H54 (cell line): ENCODE measurements around the gene EEFSEC.

ENCODE experiments used
- DNase-seq: peaks from one replicate; pipeline ENCODE4 v3.0.0; 2011; ENCODE audit warnings: low spot score, mixed read lengths; ENCODE audit not compliant: insufficient read length
- FAIRE-seq: peaks from 3 replicates; lab custom pipeline; 2011; peaks lifted over from hg19 to GRCh38; lab: Jason Lieb, UNC
- POLR2A ChIP-seq: IDR thresholded peaks from 2 replicates; pipeline ENCODE4 v1.6.1; 2011; ENCODE audit warnings: low read depth, mild to moderate bottlenecking, low read length

Gene EEFSEC

DNA sequence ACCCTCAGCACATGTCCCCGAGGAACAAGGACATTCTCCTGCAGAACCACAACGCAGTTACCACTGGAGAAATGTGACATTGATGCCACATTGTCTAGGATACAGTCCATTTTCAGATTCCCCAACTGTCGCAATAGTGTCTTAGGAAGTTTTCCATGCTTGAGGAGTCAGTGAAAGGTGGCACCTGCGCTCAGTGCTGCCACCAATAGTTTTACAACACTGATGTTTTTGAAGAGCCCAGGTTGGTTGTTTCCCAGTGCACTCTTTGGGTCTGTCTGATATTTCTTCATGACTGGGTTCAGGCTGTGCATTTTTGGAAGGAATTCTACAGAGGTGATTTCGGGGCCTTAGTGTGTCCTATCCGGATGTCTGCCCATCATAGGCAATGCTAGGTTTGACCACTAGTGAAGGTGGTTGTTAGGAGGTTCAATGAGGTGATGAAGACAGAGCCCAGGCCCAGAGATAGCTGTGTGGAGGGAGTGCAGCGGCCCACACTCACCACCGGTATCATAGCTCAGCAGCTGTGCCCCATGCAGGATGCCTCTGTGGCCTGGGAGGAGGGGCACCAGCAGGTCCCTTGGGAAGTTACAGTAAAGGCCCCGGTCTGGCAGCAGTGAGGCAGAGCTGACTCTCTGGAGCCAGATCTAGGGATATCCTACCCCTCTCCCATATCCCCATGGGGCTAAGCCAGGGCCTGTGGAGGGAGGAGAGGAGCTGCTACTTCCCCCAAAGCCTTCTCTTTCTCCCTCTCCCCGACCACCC, 216.8 kb downstream of the EEFSEC start:
- FAIRE-seq (no peak), DNase-seq (no peak)
- TF ChIP-seq POLR2A, result no peak

DNA sequence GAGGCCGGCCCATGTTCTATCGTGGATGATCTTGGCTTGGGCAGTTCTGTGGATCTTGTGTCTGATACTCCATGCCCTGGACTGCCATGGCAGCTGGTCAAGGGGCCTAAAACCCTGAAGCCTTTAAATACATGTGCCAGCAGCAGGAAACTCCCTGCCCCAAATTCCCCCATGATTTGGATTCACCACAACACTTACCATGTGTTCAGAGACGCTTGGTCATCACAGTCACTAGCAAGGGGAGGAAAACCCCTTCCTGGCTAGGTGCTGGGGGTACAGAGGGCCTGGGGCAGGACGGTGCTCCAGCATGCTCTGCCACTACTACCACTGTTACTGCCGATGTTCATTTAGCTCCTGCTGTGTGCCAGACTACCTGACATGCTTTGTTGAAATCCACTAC, 219.0 kb downstream of the EEFSEC start:
- no peak for FAIRE-seq
- DNase-seq, result no peak

DNA sequence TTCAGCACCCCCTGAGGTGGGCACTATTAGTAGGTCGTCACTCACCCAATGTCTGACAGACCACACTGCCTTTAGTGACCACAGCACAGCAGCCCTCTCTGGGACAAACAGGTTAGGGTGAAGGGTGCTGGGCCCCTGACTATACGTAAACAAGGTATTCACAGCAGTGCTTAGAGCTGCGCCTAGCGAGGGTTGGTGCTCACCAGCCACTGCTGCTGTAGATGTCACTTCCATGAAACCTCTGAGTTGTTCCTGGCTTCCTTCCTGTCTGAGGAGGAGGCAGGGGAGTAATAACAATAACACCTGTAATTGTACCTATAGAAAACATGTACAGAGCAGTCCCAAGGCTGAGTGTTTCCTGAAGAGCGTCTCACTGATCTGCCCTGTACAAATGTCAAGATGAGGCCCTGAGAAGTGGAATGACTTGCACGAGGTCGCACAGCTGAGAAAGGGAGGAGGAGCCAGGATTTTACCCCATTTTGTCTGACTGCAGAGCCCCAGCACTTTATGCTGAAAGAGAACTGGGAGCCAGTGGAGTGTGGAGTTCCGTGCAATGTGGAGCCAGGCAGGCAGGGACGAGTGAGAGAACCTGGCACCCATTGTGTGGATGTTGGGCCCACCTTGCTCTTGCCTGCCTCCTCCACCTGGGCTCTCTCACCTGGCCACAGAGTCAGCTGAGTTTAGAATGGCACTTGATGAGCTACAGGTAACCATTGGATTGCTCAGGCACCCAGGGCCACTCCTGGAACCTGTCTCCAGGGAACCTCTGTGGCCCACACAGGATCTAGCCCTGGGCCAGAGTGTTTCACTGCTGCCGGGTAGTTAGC, 219.6 kb downstream of the EEFSEC start:
- FAIRE-seq (no peak), DNase-seq (no peak)
- TF ChIP-seq POLR2A, result no peak

More for the DNA sequence above, 219.0 kb downstream of the EEFSEC start:
- TF ChIP-seq POLR2A, result no peak

DNA sequence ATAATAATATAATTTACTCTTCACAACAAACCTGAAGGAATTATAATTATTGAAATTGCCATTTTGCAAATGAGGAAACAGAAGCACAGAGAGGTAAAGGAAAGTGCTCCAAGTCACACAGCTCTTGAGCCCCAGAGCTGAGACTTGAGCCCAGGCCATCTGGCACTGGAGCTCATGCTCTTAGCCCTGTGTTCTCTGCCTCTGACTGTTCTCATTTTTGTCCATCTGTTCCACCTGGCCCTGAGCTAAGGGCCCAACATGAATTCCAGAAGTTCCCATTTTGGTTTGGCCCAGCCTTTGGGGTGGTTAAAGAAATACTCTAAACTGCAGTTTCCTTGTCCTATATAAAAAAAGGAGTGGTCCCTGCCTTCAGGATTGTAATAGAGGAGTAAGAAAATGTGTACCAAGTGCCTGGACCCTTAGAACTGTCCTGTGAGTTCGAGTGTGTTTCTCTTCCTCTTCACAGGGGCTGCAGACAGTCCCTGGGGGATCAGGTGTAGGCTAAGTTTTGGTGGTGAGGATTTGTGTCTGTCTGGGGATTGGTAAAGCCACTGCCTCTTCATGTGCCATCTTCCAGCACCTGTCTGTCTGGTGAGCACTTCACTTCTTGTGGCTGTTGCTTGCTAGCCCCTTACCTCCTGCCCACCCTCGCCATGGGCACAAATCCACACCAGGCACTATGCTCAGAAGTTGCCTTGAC, 221.6 kb downstream of the EEFSEC start:
- FAIRE-seq, result no peak
- TF ChIP-seq POLR2A, result no peak
- DNase-seq, result no peak

DNA sequence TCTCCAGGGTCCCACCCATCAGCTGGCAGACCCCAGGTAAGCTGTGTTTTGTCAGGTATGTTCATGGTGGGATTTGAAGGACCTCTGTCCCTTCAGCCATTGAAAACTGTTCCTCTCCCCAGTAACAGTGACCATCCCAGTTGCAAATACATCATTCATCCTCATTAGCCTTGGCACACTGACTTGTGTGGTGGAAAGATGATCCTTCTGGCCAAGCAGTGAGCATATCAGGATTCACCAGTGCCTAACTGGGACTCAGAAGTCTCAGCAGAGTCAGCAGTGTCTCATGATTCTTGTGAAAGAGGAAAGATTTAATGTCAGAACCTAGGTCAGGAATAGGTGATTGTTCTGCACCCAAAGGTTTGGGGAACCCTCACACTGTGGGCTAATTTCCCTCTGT, 223.2 kb downstream of the EEFSEC start:
- DNase-seq, result no peak
- FAIRE-seq, result no peak
- no peak for TF ChIP-seq POLR2A

DNA sequence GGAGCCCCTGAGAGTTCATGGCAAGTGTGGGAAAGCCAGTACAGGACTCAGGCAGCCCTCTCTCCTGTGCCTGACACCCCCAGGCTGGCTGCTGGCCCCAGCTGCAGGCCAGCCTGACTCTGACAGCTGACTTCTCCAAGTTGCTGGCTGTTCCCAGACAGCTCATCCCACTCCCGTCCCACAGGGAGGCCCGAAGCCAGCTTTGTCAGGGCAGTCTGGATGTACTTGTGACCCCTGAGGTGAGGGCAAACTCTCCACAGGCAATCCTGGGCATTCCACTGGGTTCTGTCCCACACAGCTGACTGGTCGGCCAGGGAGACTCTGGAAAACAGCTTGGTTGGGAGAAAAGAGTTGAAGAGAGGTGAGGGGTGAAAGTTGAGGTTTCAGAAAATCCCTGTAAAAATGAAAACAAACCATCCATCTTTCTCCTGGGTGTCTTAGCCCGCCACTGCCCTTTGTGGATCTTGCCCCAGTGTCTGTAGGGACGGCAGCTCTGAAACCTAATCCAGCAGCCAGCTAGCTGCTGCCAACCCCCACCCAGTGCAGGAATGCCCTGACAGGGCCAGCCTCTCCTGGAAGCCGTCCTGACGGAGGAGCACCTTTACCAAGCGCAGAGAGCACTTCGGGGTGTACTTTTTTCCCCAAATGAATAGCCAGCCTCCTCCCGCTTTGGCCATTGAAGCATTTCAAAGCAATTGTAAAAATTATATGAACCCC, 225.5 kb downstream of the EEFSEC start:
- no peak for TF ChIP-seq POLR2A
- DNase-seq, result no peak
- FAIRE-seq, result no peak

DNA sequence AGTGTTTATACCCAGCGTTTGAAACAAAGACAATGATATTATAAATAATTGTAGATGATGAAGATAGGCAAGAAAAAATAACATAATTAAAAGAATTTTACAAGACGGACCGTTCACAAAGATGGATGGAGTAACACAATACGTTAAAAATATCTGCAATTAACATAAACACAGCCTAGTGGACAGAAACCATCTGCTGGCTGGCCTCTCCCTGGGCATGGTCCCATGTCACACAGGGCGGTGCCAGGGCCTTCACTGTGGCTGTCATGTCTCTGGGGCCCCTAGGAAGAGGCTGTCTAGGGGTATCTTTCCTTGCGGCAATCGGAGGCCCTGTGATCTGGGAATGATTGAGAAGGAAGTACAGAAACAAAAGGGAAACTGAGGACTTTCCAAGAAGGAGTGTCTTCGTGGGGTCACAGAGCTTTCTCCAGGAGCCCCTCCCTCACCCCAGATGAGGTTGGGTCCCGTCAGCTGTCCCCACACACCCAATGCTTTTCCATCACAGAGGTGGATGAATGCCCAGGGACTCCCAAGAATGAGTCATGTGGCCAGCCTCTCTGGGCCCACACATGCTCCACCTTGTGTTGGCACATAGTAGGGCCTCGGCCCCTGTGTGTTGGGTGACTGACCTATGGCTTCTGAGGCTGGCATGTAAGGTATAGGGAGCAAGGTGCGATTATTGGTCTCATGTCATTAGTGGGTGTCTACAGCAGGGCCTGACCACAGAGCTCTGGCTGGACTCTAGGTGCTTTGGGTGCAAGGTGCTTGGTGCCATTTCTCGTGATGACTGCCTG, 226.3 kb downstream of the EEFSEC start:
- FAIRE-seq (no peak), DNase-seq (no peak)
- TF ChIP-seq POLR2A, result no peak

DNA sequence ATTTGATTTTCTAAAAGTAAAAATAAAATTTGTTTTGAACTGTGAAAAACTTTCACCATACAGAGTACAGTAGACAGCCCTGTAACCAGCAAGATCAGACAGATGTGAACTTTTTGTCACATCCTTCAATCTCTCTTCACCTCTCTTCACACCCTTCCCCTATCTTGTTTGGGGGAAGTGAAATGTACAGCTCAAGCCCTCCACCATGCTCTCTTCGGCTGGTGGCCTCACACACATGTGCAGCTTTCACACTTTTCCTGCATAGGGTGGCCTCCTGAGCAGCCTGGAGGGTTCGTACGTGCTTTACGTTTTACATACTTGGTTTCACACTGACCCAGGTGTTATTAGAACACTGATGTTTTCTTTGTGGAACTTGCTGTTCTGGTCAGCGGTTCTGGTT, 227.0 kb downstream of the EEFSEC start:
- no peak for TF ChIP-seq POLR2A
- no peak for DNase-seq
- FAIRE-seq, result no peak

DNA sequence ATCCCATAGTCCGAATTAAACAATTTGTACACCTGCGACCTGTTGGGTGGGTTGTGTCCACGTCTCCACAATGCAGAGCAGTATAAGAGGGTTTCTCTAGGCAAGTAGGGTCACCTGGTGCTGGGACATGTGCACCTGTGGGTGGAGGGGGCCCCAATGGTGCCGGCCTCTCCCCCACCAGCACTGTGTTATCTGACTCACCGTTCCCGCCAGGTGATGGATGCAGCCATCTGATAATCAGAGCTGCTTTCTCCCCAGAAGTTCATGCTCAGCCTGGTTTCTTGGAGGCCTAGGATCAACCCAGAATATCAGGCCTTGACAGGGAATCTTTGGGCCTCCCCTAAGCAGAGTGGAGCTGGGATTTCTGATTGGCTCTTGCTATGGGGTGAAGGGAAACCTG, 227.4 kb downstream of the EEFSEC start:
- no peak for DNase-seq
- no peak for TF ChIP-seq POLR2A
- no peak for FAIRE-seq

DNA sequence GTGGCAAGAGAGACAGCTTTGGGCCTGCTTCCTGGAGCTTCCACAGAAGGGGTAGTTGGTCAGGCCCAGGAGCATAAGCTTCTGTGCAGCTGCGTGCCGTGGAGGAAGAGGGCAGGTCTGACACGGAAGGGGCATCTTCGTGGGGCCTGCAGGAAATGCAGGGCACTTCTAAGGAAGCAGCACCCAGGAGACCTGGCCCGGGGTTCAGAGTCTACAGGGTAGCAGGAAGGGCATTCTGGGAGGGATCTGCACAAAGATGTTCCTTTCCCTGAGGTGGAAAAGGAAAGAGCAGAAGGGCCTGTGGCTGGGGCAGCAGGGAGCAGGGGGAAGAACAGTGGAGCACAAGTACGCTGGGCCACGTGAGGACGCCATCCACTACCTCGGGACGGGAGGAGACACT, 228.3 kb downstream of the EEFSEC start:
- no peak for TF ChIP-seq POLR2A
- DNase-seq, result no peak
- FAIRE-seq, result no peak

DNA sequence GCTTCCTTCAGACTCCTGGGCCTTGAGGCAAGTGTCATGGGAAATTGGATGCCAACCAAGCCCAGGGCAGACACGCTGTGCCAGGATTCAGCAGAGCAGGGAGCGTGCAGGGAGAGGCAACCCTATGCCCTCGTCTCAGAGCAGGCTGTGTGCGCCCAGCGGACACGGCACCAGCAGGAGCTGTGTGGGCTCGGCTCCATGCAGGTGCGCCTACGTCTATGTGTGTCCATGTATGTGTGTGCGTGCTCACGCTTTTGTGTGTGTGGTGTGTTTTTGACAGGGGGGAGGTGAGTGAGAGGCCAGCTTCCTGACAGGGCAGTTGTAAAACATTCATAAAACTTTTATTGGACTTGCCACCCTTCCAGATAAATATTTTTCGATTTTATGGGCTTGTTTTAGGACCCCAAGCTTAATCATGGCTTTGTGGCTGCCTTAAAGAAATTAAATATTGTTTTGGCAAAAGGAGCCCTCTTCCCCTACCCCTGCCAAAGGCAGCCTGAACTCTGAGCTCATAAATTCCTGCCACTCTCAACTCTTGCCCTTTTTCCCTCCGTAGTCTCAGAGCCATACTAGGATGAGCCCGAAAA, 229.0 kb downstream of the EEFSEC start:
- no peak for TF ChIP-seq POLR2A
- FAIRE-seq, result no peak
- no peak for DNase-seq

DNA sequence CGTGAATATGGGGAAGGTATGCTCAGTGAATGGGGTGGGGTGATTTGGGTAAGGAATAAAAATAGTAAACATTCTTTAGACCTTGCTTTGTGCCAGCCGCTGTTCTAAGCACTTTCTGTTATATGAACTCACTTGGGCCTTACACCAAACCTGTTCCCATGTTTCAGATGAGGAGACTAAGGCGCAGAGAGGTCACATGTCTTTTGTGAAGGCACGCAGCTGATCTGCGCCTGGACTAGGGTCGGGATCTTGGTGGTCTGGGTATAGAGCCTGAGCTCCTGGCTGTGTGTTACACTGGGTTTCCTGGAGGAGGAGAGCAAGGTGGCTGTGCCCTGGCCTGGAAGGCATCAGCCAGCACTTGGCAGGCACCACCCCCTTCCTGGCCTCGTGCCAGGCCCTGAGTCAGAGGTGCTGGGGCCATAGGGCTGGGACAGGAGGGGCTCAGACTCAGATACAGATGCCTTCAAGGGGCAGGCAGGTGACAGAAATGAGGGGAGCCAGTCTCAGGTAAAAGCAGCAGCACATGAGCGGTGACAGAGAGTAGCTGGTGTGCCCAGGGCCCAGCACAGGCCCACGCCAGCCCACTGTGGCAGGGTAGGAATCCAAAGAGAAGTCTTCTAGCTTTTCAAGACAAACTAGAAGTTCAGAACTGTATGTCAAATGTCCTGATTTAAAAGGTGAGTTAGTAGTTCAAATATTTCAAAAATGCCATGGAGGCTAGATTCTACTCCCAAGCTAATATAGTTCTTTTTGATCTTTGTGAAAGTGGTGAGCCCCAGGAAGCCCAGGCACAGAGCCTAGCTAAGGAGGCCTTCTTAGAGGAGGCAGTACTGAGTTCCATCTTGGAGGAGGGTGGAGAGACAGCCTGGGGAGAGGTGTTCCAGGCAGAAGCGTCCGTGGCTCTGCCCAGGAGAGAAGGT, 230.3 kb downstream of the EEFSEC start:
- TF ChIP-seq POLR2A, result no peak
- peak; percentile 48 for FAIRE-seq
- peak; percentile 92 for DNase-seq
